Left renal pelvis (tissue), 4 donors: ENCODE results near the gene MEGF11. TPM values are rescaled to one million over a fixed set of nuclear protein-coding genes. Genes with fewer than 3 reads are reported as not detected.

Experiments used
- DNase-seq, 4 donors: peaks; one replicate each; pipeline ENCODE4 v3.0.0-alpha.2; 2013; ENCODE audit warnings: low read depth in 4 of 4, low spot score in 3 of 4
- polyA plus RNA-seq, 4 donors: library from polyadenylated mRNA; unstranded; fragments of 120-200 nt; gene quantifications; one replicate each; pipeline ENCODE4 v1.2.1, GENCODE V29; 2013; ENCODE audit not compliant: insufficient read length in 4 of 4

The MEGF11 gene
- polyA plus RNA-seq, 4 donors = 0.44 to 3.1 (median 2.2) TPM

DNA sequence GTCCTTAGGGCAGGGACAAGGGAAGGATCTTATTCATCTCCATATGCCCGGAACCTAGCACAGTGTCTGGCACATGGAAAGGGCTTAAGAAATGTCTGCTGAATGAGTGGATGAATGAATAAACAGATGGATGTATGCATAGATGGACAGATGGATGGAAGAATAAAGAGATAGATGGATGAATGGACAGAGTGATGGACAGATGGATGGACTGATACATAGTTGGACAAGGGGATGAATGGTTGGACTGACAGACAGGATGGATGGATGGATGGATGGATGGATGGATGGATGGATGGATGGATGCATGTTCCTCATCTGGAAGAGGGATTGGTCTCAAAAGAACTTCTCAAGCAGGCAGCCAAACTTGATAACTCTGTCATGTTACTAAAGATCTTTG is 177.6 kb downstream of the MEGF11 start:
- DNase-seq = no peak

DNA sequence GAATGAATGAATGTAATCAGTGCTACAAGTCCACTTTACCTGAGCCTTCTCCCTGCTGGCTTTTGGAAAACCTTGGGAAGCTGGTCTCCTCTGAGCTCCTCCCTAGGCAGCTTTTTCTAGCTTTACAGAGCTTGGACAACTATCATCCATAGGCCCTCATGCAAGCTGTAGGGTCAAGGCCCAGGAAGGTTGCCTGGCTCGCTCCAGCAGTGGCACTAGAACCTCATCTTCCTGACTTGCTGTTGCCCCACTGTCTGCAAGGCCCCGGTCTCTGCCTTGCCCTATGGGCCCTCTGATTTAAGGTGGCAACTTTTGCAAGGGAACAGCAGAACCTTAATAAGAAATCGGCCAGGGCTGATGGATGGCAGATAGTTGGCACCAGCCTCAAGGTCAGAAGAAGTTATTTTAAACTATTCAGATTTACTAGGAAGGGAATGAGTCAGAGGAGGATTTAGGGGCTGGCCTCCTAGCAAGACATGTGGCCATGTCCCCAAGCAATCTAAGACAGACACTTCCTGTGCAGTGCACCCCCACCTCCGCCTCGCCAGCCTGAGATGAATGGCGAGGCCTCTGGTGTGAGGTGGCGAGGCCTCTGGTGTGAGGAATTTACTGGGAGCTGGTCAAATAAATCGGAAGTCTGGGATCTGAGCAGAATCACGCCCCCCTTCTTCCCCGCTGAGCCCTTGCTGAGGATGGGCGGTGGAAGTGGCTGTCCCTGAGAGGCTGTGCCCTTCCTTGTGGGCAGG is 180.8 kb downstream of the MEGF11 start:
- DNase-seq = no peak

DNA sequence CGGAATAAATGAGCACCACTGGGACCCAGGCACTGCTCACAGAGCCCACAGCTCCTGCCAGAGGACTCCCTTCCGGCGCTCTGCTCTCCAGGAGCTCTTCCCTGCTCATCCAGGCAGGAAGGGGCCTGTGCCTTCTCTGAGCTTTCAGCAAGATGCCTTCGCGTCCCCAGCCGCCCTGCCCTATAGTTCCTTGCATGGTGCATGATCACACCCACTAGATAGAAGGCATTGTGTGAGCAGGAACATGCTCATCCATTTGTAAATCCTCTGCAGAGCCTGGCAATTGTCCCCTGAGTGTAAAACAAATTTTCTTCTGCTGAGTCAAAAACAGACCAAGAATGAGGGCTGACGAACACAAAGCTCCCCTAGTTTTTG is 181.6 kb downstream of the MEGF11 start:
- DNase-seq = no peak

DNA sequence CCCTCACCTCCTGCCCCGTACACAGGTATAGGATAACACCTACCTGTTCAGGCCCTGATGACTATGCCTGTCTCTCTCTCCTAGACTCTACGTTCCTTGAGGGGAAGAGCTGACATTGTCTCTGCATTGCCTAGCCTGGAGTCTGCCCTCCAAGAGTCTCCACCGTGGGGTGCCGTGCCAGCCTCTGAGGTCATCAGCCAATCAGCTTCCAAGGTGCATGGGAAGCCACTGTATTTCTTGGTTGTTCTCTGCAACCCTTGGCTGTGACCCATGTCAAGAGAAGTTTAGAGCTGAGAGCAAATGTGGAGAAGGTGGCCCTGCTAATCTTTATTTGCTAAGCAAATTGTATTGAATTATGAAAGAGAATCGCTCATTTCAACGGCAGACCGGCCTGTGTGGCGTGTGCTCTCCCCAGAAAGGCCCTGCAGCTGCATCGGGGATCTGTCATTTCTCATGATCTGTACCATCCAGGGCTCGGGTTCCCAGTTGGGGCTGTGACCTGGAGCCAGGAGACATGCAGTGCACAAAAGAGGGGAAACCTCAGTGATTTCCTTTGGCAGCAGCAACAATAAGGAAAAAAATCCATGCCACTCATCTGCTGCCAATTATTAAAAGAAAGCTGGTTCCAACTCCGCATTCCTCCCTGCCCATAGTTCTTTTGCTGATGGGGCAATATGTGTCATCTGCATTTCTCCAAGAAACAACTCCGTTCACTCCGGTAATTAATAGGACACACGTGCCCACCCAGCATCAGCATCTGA is 182.2 kb downstream of the MEGF11 start:
- no peak for DNase-seq

DNA sequence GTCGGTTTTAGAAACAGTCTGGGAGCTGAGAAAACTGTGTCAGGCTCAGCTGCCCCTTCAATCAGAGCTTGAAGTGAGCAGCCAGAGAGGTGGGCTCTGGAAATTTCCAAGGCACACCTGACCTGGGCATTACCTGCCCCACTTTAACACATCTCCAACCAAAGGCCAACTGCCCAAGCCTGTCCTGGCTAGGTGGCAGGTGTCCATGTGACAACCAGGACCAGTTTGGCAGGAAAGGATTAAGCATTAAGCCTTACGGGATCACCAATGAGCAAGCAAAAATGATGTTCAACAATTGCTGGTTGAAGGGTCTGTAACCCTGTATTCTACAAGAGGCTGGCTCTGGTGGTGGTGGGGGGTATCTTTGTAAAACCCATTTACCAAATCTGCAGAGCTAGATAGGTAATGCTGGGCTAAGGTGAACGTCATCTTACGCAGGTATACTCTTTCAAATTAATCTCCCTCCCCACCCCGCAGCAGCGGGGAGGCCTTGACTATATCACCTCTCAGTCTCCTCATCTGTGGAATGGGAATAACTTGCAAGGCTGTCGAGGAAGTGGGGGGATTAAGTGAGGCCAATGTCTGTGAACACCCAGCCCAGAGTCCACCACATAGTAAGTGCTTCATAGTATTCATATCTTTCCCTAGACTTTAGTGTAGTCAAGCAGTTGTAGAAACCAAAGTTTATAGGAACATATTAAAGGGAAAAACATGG is 183.2 kb downstream of the MEGF11 start:
- no peak for DNase-seq

DNA sequence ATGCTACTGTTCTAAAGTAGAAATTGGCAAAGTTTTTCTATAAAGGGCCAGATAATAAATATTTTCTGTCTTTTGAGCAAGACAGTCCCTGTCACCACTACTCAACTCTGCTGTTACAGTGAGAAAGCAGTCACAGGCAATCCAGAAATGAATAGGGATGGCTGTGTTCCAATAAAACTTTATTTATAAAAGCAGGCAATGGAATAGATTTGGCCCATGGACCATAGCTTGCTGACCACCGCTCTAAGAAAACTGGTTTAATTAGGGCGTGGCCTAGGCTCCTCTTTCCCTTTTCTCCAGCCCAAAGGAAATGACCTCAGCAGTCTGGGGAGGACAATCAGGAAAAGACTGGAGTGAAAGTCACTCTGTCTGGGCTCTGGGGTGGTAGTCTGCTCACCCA is 183.8 kb downstream of the MEGF11 start:
- DNase-seq = no peak

DNA sequence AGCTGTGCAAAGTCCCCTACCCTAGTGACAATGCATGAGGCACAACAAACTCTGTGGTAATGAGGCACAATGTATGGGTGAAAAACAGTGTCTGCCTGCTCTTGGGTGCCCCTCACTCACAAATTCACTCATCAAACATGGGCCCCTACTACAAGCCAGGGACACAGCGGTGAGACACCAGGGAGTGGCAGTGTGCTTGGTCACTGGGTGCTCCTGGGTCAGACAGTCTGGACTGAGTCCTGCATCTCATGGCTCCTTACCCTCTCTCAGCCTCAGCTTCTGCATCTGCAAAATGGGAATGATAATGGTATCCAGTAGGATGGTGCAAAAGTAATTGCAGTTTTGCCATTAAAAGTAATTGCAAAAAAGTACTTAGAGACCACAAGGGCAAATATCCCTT is 184.7 kb downstream of the MEGF11 start:
- no peak for DNase-seq

DNA sequence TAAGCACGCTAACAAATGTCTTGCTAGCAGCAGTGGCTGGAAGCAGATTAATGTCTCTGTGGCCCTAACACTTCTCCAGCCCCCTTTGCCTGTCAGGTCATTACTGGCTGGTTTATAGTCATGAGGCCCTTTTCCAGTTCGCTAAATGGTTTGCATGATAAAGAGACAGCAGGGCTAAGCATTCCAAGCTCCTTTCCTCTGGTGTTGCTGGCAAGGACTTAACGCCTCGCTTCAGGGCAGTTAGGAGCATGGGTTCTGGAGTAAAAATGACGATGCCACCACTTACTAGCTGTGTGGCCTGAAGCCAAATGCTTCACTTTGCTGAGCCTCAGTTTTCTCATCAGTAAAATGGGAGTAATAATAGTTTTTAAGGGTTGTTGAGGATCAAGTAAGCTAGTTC is 185.9 kb downstream of the MEGF11 start:
- DNase-seq = no peak

DNA sequence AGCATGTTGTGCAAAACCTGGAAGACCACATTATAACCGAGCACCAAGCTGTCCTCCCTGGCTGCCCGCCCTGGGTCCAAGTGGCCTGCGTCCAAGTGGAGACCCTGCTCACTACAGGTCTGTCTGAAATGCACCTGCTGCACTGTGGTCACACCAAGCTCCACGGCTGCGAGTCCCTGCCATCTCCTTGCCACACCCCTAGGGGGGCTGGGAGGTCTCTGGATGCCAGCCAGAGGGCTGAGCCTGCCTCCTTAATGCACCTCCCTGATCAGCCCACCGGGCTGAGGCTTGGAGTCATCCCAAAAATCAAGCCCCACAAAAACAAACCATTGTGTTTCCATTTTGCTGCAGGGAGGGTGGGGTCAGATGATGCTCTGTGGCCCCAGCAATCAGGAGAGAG is 187.1 kb downstream of the MEGF11 start:
- DNase-seq = no peak

DNA sequence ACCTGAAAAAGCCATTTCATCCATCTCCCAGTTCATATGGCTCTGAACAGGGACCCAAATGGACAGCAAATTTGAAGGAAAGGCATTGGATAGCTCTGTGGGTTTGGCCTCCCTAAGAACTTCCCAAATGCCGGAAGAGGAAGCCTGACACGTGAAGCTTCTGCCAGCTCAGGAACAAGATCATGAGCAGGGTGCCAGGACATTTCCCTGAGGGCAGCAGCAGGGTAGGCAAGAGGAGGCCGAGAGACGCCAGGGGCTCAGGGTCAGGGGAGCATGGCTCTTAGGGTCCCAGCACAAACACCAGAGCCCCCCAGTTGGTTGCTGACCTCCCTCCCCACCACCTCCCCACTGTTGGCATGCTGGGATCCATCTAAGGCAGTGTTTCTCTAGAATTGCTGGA is 187.5 kb downstream of the MEGF11 start:
- no peak for DNase-seq

DNA sequence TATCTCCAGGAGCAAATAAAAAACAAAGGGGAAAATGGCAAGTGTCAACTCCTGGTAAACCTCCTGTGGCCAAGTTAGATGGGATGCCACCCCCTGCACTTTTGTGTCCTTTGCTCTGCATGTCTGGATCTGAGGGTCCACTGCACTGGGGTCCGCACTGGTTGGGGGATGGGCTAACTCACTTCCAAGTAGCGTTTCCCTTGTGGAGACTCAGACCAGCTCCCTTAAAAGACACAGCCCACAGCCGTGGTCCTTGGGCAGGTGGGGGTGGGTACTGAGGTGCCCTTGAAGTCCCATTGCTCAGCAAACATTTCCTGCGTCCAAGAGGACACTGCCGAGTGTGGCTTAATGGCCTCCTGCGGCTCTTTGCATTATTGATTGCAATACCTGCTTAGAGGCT is 188.2 kb downstream of the MEGF11 start:
- DNase-seq = no peak

DNA sequence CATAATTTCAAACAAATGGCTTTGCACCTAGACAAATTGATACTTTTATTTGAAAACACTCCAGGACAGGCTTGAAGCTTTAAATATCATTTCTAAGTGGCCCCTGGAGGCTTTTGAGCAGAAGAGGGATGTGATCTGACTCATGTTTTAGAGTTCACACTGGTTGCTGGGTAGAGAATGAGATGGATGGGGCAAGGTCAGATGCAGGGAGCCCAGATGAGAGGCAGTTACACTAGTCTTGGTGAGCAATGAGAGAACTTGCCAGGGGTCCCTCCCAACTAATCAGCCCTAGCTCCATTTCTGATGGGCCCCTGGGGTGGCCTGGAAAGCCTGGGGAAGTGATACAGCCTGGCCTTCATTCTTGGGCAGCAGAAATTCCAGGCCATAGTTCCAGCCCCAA is 190.4 kb downstream of the MEGF11 start:
- no peak for DNase-seq

DNA sequence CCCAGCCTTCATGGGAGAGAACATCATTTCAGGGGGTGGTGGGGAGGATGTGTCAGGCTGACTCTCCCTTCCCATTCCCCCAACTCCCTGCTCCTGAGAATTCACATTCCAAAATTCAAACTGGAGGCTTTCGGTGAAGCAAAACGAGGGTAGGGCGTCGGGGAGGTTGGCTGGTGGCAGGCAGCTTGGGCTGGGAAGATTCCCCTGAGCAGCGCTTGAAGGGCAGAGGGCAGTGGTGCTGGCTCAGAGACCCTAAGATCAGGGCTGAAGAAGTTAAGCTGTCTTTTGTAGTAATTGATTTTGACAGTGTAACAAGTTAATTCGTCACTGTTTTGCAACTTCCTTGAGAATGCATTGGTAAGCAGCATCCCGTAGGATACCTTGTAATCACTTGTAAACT is 196.5 kb downstream of the MEGF11 start:
- DNase-seq = no peak

DNA sequence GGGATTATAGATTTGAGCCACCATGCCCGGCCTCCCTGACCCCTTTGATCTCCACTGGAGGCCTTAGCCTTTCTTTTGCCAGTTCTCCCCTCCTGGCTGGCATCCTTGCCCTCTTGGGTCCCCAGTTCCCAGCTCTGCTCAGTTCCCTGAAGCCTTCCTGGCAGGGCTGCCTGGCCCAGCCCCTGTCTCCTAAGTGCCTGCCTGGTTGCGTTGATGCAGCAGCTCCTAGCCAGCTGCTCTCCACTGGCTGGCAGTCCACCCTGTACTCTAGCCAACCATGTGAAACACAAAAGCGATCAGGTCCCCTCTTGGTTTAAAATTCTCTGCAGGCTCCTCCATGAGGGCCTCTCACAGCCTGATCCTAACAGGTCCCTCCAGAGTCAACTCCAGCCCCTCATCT is 199.6 kb downstream of the MEGF11 start:
- no peak for DNase-seq

DNA sequence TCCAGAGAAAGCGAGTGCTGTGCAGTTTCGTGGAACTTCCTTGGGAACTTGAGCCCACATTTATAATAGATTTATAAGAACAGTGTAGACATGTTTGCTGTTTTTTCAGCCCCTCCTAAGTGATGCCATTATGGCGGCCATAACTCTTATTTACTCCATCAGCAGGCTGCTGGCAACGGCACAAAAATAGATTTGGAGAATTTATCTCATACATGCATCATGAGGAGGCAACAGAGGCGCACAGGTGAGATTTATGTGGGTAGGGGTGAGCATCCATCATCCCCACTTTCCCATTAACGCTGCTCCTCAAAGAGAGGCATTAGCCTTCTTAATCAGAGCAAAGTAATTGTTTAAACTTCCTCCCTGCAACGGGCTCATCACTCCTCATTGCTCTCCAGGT is 201.7 kb downstream of the MEGF11 start:
- DNase-seq = no peak

DNA sequence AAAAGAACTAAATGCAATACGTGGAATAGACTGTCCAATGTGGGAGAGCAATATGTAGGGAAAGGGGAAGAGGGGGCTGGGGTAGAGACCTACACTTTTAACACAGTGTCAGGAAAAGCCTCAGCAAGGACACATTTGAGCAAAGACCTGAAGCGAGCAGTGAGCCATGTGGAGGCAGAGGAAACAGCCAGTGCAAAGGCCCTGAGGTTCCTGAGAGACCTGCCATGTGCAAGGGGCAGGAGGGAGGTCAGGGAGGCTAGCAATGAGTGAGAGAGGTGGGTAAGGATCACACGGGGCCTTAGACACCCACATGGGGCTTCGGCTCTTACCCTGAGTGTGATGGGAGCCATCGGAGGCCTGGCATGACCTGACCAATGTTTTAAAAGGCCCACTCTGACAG is 203.3 kb downstream of the MEGF11 start:
- no peak for DNase-seq

DNA sequence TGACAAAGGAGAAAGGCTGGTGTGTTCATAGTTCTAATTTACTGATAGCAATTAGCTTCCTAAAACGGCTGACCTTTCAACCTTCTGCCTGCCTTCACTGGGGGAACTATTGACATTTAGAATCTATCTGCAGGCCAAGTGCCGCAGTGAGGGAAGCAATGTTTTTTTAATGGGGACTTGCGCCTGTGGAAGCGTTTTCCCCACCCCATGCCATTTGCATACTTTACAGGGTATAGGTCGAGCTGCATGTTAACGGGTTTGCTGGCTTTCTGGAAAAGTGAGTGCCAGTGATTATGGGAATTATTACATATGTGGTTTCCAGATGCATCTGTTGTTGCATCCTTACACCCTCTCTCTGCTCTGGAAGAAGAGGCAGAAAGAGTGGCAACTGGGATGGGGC is 204.2 kb downstream of the MEGF11 start:
- DNase-seq = no peak

DNA sequence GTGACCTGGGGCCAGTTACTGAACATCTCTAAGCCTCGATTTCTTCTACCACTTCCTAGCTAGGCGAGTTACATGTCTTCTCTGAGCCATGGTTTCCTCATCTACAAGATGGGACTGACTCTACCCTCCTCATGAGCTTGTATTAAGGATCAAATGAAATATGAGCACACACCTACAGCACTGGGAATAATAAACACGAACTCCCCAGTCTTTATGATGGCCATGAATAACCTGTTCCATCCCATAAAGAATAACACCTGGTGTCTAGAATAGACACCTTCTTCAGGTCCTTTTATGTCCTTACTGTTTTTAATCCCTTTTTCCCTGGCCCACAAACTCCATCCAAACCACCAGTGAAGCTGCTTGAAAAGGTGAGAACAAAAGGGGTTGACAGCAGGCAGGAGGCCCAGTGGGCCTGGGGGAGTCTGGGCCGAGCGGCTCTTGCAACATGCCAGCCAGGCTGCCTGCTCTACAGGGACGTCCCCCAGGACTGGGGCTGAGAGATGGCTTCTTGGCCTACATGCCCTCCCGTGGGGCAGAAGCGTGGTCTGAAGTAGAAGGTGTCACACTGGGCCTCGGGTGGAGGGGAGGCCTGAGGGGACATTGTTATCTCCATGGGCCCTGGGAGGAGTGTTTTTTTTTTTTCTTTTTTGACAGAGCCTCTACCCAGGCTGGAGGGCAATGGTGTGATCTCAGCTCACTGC is 206.1 kb downstream of the MEGF11 start:
- DNase-seq = no peak

DNA sequence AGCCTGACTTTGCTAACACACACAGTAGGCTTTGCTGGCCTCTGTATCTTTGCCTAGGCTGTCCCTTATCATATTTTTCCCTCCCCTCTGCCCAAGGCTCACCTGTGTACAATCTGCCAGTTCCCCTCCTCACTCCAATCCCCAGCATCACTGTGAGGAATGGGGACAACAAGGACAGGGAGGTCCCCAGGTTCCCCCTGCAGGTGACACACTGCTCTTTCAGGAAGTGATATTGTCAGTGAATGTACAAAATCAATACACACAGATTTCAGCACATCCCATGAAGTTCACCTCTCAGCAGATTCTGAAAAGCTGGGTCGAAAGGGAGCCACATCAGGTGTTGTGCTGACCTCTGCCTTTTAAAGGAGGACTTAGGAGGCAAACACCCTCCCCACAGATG is 206.8 kb downstream of the MEGF11 start:
- no peak for DNase-seq

DNA sequence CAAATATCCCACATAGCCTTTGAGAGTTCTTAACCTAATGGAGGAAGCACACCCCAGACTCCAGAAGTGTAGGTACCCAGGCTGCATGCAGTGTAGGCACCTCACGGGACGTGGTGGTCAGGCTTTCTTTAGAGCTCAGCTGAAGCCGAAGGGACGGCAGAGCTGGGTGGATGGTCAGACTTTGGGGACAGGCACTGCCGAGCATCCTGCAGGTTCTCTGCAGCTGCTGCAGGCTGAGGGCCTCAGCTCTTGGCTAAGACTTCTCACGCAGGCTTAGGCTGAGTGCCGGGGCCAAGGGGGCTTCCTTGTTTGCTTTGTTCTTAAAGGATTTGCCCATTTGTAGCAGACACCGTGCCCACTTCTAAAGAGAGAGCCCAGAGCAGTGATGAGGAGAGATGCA is 207.2 kb downstream of the MEGF11 start:
- DNase-seq = no peak

DNA sequence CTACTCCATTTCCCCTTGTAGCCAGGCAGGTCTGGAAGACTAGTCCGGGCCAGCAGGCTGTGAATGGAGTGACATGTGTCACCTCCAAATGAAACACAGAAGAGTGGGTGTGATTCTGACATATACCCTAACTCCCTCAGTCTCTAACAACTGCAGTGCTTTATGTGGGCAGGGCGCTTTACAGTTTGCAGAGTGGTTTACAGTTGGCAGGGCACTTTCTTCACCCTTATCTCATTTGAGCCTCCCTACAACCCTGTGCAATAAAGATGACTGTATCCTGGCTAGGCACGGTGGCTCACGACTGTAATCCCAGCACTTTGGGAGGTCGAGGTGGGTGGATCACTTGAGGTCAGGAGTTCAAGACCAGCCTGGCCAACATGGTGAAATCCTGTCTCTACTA is 208.0 kb downstream of the MEGF11 start:
- no peak for DNase-seq
